OCI-LY7 (cell line): ENCODE results near the gene PTPN9. TPM values are rescaled to one million over a fixed set of nuclear protein-coding genes. Genes with fewer than 3 reads are reported as not detected.
"Not testable (repeated sequence)": the region's sequence is repeated elsewhere in the genome, so short reads cannot be mapped to it uniquely, and the experiment has no call there.

ENCODE experiments used
- BruUV-seq: library from RNA; stranded (reverse); fragments of 400-500 nt; replicated peaks from 2 replicates; lab custom pipeline; 2021; lab: Mats Ljungman, UMichigan
- CTCF ChIA-PET: fragments of 300-600 bp; sonication (Branson Sonifier 250); formaldehyde crosslinking; loops from one replicate; lab custom pipeline; 2022; ENCODE audit warnings: antibody characterized with exemption; ENCODE audit not compliant: unreplicated experiment; lab: Charles Lee
- POLR2A ChIA-PET: fragments of 300-600 bp; sonication (Branson Sonifier 250); formaldehyde crosslinking; loops from one replicate; lab custom pipeline; 2022; ENCODE audit warnings: antibody characterized with exemption; lab: Charles Lee
- DNase-seq: peaks from one replicate; pipeline ENCODE4 v3.0.0-alpha.2; 2015; ENCODE audit warnings: low spot score
- H2AFZ ChIP-seq: fragments of 200-600 bp; sonication (generic), shearing (Covaris generic); 2 replicates; pipeline ENCODE4 v1.6.1; 2014; ENCODE audit warnings: mild to moderate bottlenecking, antibody characterized with exemption, low read length, moderate library complexity
- H3K27ac ChIP-seq: fragments of 200-600 bp; sonication (generic); 2 replicates; pipeline ENCODE4 v1.5.1; 2014; ENCODE audit warnings: mixed run types, low read depth, mild to moderate bottlenecking, moderate library complexity, low read length, inconsistent platforms; ENCODE audit not compliant: poor library complexity, severe bottlenecking
- H3K36me3 ChIP-seq: fragments of 200-600 bp; sonication (generic); 2 replicates; pipeline ENCODE4 v1.6.1; 2014; ENCODE audit warnings: mild to moderate bottlenecking, antibody characterized with exemption, low read length, moderate library complexity, mixed read lengths; ENCODE audit not compliant: insufficient read depth
- H3K4me1 ChIP-seq: fragments of 200-600 bp; sonication (generic); 2 replicates; pipeline ENCODE4 v1.5.1; 2014; ENCODE audit warnings: mild to moderate bottlenecking, low read length; ENCODE audit not compliant: insufficient read depth, poor library complexity, severe bottlenecking
- H3K4me2 ChIP-seq: fragments of 200-600 bp; sonication (generic); 2 replicates; pipeline ENCODE4 v1.6.1; 2014; ENCODE audit warnings: mild to moderate bottlenecking, low read length
- H3K4me3 ChIP-seq: fragments of 200-600 bp; sonication (generic); 2 replicates; pipeline ENCODE4 v1.5.1; 2014; ENCODE audit warnings: mild to moderate bottlenecking, low read depth, low read length; ENCODE audit not compliant: poor library complexity, severe bottlenecking
- H3K79me2 ChIP-seq: fragments of 200-600 bp; sonication (generic); 2 replicates; pipeline ENCODE4 v1.6.1; 2016; ENCODE audit warnings: low read depth, mild to moderate bottlenecking, low read length, moderate library complexity, mixed read lengths; ENCODE audit not compliant: insufficient read depth
- H3K9me2 ChIP-seq: fragments of 200-600 bp; sonication (generic); 2 replicates; pipeline ENCODE4 v1.6.1; 2016; ENCODE audit warnings: mild to moderate bottlenecking, low read length, mixed read lengths; ENCODE audit not compliant: insufficient read depth
- H3K9me3 ChIP-seq: fragments of 200-600 bp; sonication (generic); 2 replicates; pipeline ENCODE4 v1.6.1; 2014; ENCODE audit warnings: mild to moderate bottlenecking, mixed run types, low read length, mixed read lengths
- H4K20me1 ChIP-seq: fragments of 200-600 bp; sonication (generic); 2 replicates; pipeline ENCODE4 v1.6.1; 2014; ENCODE audit warnings: mild to moderate bottlenecking, antibody characterized with exemption, low read length, moderate library complexity, mixed read lengths; ENCODE audit not compliant: insufficient read depth
- CTCF ChIP-seq: fragments of 200-600 bp; sonication (generic); conservative IDR thresholded peaks from 2 replicates; pipeline ENCODE4 v1.5.1; 2014; ENCODE audit warnings: mild to moderate bottlenecking, antibody characterized with exemption, low read length, moderate library complexity, mixed read lengths
- EZH2phosphoT487 ChIP-seq: fragments of 200-600 bp; sonication (generic); IDR thresholded peaks from 2 replicates; pipeline ENCODE4 v1.6.1; 2018; ENCODE audit warnings: low read depth, borderline replicate concordance, mild to moderate bottlenecking, mixed run types, antibody characterized with exemption, low read length, moderate library complexity, mixed read lengths
- intact Hi-C: fragments of 100-400 bp; cut with micrococcal nuclease; formaldehyde crosslinking; loops from one replicate; pipeline ENCODE4 v1.10.0; 2022; ENCODE audit not compliant: unreplicated experiment
- total RNA-seq, 2 experiments: library from RNA; depleted of rRNA in 1 of 2; stranded (reverse); fragments of >200 nt in 1 of 2; shearing (Covaris generic) in 1 of 2; gene quantifications; 2 replicates each; pipeline ENCODE4 v1.2.3, GENCODE V29; 2014 to 2022

Gene PTPN9
- total RNA-seq, 2 experiments from 2014 or later = 16.5 to 38.5 TPM

- intact Hi-C loops = no loop called here
- peak overlapping the region; percentile 56 for H3K4me2 ChIP-seq
Observed at GRCh38 chr15:75446151-75446550, 133.0 kb downstream of the PTPN9 start.

GRCh38 chr15:75445324-75445723 lies 133.8 kb downstream of the PTPN9 start:
- peaks cover 61% of the 10 kb centered on the region for H3K36me3 ChIP-seq
- H4K20me1 ChIP-seq = peaks cover 31% of the 10 kb centered on the region
- H3K79me2 ChIP-seq = peaks cover 99% of the 10 kb centered on the region
- H3K27ac ChIP-seq, H3K9me3 ChIP-seq, BruUV-seq, H2AFZ ChIP-seq, CTCF ChIA-PET, intact Hi-C loops, DNase-seq, H3K4me3 ChIP-seq, H3K4me2 ChIP-seq, H3K9me2 ChIP-seq: not testable (repeated sequence)
- peaks cover 33% of the 10 kb centered on the region for H3K4me1 ChIP-seq
- POLR2A ChIA-PET = interaction anchor here (0.5 to 1.8 kb wide), 9 partner anchors 9 to 317 kb away, joined by 3 to 11 read pairs (median 3); no protein-coding TSS in a partner anchor

More at GRCh38 chr15:75446151-75446550, 133.0 kb downstream of the PTPN9 start:
- ChIA-PET CTCF (no interaction called here), POLR2A (interaction anchor here (0.6 to 1.8 kb wide), 8 partner anchors 8 to 313 kb away, joined by 3 to 11 read pairs (median 4); no protein-coding TSS in a partner anchor)
- no peak for TF ChIP-seq CTCF
- TF ChIP-seq EZH2phosphoT487 = no peak
- H4K20me1 ChIP-seq = peaks cover 31% of the 10 kb centered on the region
- H2AFZ ChIP-seq = no peak overlapping the region
- peaks cover 33% of the 10 kb centered on the region for H3K4me1 ChIP-seq
- H3K9me3 ChIP-seq = no peaks in the 10 kb centered on the region
- H3K79me2 ChIP-seq = peaks cover 94% of the 10 kb centered on the region
- H3K27ac ChIP-seq = peak overlapping the region; percentile 43
- peaks cover 54% of the 10 kb centered on the region for H3K36me3 ChIP-seq
- BruUV-seq = no TSS peak
- no peaks in the 10 kb centered on the region for H3K9me2 ChIP-seq
- H3K4me3 ChIP-seq = peak overlapping the region; percentile 21
- peak; percentile 34 for DNase-seq

- CTCF ChIA-PET, H2AFZ ChIP-seq, H3K9me3 ChIP-seq, BruUV-seq, DNase-seq, intact Hi-C loops, H3K27ac ChIP-seq, H3K4me2 ChIP-seq, H3K4me3 ChIP-seq, H3K9me2 ChIP-seq: not testable (repeated sequence)
- Histone ChIP-seq H3K4me1 (peaks cover 24% of the 10 kb centered on the region), H3K36me3 (peaks cover 67% of the 10 kb centered on the region), H3K79me2 (peaks cover 94% of the 10 kb centered on the region), H4K20me1 (peaks cover 19% of the 10 kb centered on the region)
- POLR2A ChIA-PET = interaction anchor here (0.6 to 0.8 kb wide), 3 partner anchors 50 to 198 kb away, joined by 3 to 5 read pairs (median 3); partner anchors contain the start of gene IMP3
Observed at GRCh38 chr15:75443972-75444453, 135.1 kb downstream of the PTPN9 start.
